Erythroblast (primary cell): ENCODE data around the gene KRTAP12-4.

Experiments
- GATA1 ChIP-seq: IDR thresholded peaks from 2 replicates; pipeline ENCODE4 v1.6.1; 2011; ENCODE audit warnings: low read depth, mild to moderate bottlenecking, control low read depth, low read length, moderate library complexity
- POLR2A ChIP-seq: IDR thresholded peaks from 2 replicates; pipeline ENCODE4 v1.6.1; 2011; ENCODE audit warnings: mild to moderate bottlenecking, low read length

GRCh38 chr21:44614961-44615391 lies 39.5 kb downstream of the KRTAP12-4 start:
- TF ChIP-seq POLR2A (no peak), GATA1 (no peak)
